Amniotic epithelial cell (primary cell): ENCODE data around the gene CDK2.

Experiments used
- DNase-seq: peaks from one replicate; pipeline ENCODE4 v3.0.0-alpha.2; 2010; ENCODE audit warnings: low read depth

Gene CDK2

DNA sequence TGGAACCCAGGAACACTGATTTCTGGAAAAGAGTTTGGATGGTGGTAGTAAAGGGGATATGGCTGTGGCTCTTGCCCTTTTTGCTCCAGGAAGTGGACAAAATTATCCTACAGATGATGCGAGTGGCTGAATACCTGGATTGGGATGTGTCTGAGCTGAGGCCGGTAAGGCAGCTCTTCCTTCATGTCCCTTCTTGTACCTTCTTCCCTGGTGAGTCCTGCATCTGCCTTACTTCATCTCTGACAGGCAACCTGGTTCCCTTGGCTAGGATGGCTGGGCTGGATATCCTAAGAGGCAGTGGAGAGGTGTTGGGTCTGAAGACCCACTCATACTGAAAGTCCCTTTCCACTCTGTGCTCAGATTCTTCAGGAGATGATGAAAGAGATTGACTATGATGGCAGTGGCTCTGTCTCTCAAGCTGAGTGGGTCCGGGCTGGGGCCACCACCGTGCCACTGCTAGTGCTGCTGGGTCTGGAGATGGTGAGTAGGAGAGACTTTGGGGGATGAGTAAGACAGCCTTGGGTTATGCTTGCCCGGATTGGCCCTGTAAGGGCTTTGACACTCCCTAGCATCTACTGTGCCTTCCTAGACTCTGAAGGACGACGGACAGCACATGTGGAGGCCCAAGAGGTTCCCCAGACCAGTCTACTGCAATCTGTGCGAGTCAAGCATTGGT, 27.7 kb upstream of the CDK2 start:
- DNase-seq: no peak

DNA sequence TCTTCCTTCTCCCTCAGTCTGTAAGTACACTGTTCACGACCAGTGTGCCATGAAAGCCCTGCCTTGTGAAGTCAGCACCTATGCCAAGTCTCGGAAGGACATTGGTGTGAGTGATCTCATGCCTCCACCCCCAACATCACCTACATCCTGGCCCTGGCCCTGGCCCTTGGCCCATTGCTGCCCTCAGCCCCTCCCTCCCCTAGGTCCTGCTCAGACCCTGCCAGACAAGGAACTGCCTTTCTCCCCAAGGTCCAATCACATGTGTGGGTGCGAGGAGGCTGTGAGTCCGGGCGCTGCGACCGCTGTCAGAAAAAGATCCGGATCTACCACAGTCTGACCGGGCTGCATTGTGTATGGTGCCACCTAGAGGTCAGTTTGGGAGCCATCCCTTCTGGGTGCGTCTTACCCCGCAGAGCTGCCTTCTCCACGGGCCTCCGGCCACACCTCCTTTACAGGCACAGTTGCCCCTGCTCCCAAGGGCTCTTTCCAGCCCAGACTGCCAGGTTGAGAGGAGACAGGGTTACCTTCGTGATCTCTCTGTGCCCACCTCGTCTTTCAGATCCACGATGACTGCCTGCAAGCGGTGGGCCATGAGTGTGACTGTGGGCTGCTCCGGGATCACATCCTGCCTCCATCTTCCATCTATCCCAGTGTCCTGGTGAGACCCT, 26.4 kb upstream of the CDK2 start:
- peak; percentile 76 for DNase-seq

DNA sequence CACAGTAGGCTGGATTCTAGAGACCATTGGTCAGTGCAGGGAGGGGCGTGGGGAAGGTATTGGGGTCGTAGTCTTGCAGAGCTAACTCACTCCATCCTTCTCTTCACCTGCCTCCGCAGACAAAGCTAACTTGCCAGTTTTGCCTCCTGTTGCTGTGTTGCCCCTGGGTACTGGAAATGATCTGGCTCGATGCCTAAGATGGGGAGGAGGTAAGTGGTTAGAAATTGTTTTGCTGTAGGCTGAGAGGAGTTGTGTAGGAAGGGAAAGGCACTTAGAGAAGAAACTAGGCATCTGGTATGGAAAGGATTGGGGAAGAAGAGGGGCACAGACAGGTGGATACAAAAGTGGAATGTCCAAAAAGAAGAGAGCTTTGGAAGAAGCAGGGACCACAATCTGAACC, 24.6 kb upstream of the CDK2 start:
- DNase-seq: no peak

DNA sequence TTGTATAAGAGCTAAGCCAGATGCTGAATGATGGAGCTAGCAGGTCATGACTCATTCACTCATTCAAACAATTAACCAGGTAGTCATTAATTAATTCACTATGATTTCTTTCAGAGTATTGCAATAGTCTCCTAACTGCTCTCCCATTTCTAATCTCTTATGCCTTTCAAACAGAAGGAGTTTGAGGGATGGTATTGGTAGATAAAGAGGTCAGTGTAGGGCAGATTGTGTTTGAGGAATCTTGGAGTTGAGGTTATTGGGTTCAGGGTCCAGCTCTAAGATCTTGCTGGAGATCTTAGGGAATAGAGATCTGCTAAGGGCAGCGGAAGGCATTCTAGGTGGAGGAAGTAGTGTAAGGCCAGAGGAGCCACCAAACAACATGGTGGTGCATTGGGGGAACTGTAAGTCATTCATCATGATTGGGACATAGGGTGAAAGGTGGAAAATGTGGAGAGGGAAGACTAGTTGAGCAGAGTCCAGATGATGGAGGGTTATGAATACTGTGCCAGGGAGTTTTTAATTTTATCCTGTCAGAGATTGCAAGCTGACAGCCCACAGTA, 24.0 kb upstream of the CDK2 start:
- DNase-seq: no peak

DNA sequence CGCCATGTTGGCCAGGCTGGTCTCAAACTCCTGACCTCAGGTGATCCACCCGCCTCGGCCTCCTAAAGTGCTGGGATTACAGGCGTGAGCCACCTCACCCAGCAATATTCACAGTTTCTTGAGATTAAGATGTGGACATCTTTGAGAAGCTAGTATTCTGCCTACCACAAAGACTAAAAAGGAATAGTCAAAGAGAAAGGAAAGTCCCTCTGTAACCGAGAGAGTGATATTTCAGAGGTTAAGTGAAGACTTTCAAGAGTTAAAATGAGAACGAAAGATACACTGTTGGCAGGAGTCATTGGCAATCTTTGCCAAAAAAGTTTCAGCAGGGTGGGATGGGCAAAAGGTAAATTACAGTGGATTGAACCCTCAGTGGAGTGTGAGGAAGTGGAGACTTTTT, 20.1 kb upstream of the CDK2 start:
- no peak for DNase-seq

DNA sequence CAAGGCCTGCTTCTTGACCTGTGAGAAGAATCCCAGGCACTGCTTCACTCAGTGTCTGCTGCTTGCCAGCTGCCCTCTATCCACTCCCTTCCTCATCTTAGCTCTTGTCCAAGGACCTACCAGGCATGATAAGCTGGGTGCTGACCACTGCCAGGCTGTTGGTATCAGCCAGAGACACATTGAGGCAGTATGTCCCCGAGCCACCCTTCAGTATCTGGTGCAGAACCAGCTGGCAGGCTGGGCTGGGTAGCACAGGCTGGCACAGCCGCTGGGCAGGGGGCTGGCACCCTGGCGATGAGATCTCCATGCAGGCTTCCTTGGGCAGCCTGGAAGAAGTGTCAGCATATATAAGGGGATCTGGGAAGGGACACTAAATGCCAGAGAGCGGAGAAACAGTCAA, 11.3 kb upstream of the CDK2 start:
- DNase-seq: no peak

DNA sequence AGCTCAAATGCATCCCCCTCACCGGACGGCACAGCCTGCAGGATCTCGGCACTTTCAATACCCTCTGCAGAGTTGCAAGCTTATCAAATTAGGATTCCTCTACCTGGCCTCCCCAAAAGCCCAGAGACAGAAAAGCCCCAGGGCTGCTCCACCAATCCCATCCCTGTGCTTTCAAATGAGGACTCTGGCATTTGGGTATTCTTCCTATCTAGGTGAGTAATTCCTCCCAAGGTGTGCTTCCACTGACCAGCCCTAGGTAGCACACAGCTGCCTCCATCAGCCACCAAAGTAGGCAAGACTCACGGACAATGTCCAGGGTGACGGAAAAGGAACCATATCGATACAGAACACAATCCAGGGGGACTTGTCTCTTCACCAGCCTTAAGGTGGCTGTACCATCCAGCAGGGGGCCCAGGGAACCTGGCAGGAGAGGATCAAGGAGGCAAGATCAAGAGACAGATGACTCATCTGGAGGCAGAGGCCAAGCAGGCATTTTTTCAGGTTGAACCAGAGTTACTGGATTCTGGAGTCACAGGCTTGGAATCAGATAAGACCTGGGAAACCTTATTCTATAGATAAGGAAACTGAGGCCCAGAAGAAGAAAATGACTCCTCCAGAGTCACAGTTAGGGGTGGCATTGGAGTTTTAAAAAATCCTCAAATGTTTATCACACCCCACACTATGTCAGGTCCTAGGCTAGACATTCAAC, 10.7 kb upstream of the CDK2 start:
- peak; percentile 81 for DNase-seq

DNA sequence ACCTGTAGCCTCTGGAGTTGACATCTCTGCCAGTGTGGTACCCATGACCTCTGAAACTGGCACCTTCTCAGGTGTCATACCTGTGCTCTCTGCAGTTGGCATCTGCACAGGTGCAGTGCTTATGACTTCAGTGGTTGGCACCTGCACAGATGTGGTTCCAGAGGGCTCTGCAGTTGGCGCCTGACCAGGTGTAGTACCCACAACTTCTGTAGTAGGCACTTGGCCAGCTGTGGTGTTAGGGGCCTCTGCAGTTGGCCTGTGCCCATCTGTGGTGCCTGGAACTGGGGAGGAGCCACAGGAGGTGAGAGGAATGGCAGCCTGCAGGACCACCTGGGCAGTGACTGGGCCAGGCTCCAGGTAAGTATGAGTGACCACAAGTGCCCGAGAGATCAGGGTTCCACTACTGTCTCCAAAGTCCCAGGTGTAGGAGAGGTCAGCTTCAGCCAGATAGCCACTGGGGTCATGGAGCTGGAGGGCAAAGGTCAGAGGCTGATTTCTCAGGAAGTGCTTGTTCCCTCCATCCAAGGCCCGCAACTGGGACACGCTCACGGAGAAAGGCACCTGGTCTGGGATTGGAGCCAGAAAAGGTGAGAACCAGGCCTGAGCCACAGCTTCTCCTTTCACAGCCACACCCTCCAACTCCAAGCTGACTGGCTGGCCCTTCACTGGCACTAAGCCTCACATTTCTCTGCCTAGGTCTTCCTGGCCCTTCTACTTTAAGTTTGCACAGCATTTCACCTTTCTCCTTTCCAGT, 9.3 kb upstream of the CDK2 start:
- no peak for DNase-seq

DNA sequence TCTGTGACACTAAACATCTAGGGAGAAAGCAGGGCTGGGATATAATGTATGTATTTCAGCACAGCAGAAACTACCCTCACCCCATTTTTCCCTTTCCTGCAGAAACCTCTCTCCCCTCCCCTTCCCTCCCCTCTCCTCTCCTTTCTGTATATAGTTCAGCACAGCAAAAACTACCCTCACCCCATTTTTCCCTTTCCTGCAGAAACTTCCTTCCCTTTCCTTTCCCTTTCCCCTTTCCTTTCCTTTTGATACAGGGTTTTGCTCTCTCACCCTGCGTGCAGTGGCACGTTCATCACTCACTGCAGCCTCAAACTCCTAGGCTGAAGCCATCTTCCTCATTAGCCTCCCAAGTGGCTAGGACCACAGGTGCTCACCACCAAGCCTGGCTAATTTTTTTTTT, 2.9 kb upstream of the CDK2 start:
- DNase-seq: no peak

DNA sequence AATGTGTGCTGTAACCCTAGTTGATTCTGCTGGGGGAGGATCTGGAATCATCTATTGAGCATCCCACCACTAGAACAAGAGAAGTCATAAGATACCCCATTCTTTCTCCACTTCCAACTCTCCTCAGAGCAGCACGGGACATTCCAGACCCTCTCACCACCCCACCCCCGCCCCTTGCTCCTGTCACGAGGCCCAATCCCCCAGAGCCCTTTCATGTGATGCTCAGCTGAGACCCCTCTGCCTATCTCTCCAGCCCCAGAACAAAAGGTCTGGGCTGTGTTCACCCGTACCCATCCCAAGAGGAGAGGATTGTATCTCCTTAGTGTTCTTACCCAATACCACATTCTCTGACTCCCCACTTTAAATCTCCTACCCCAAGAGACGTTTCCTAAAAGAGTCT, 1.4 kb upstream of the CDK2 start:
- DNase-seq: no peak

DNA sequence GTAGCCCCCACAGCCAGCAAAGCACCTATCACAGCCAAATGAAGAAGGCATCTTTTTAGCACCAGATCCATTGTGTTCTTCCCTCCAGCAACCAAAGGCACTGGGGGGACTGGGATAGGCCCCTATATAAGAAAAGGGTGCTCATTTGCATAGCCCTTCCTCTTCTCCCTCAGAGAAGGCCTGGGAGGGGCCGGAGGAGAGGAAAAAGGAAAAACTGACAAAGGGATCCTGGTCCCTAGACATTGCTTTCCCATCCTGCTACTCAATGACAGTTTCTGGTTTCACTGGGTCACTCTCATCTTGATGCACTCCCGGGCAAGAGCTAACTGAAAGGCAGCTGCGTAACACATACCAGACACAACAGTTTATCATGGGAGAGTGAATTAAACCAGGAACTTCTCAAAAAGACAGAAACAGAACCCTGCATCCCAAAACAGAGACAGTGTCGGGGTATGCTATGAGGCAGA, 656 bp upstream of the CDK2 start, which contains the start of gene PMEL:
Gene PMEL (minus strand): TSS at position 102 of the 467 bp plus-strand sequence. CDS start 31 bp downstream, at position 71.
- DNase-seq: no peak

DNA sequence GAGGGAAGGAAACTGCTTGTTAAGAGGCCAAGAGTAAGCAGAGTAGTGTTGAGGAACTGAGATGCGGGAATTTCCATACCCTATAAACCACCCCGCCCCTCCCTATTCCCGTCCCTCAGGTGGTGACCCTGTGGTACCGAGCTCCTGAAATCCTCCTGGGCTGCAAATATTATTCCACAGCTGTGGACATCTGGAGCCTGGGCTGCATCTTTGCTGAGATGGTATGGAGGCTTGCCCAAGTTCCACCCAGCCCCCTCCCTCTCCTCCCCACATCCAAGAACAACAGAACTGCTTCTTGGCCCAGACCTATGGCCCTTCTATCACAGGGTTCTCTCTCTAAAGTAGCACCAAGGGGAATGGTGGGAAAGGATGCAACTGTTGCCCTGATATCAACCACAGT, 2.7 kb downstream of the CDK2 start:
- no peak for DNase-seq

DNA sequence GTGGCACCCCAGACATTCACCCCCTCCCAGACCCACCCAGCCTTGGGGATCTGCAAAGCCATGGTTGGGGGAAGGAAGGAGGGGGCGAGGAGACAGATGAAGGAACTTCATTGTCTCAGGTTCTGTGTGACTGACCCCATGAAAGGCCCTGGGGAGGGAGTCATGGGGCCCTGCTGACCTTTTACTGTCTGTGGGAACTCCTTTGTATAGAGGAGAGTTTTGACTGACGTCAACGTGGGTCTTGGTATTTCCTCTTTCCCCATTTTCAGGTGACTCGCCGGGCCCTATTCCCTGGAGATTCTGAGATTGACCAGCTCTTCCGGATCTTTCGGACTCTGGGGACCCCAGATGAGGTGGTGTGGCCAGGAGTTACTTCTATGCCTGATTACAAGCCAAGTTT, 4.1 kb downstream of the CDK2 start:
- peak; percentile 21 for DNase-seq

DNA sequence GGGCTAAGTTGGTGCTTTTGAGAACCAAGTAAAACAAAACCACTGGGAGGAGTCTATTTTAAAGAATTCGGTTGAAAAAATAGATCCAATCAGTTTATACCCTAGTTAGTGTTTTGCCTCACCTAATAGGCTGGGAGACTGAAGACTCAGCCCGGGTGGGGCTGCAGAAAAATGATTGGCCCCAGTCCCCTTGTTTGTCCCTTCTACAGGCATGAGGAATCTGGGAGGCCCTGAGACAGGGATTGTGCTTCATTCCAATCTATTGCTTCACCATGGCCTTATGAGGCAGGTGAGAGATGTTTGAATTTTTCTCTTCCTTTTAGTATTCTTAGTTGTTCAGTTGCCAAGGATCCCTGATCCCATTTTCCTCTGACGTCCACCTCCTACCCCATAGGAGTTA, 5.4 kb downstream of the CDK2 start:
- DNase-seq: peak; percentile 58

DNA sequence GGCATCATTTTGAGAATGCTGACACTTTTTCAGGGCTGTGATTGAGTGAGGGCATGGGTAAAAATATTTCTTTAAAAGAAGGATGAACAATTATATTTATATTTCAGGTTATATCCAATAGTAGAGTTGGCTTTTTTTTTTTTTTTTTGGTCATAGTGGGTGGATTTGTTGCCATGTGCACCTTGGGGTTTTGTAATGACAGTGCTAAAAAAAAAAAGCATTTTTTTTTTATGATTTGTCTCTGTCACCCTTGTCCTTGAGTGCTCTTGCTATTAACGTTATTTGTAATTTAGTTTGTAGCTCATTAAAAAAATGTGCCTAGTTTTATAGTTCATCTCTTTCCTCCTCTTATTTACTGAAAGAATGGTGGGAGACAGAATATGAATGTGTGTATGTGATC, 5.8 kb downstream of the CDK2 start:
- DNase-seq: no peak

DNA sequence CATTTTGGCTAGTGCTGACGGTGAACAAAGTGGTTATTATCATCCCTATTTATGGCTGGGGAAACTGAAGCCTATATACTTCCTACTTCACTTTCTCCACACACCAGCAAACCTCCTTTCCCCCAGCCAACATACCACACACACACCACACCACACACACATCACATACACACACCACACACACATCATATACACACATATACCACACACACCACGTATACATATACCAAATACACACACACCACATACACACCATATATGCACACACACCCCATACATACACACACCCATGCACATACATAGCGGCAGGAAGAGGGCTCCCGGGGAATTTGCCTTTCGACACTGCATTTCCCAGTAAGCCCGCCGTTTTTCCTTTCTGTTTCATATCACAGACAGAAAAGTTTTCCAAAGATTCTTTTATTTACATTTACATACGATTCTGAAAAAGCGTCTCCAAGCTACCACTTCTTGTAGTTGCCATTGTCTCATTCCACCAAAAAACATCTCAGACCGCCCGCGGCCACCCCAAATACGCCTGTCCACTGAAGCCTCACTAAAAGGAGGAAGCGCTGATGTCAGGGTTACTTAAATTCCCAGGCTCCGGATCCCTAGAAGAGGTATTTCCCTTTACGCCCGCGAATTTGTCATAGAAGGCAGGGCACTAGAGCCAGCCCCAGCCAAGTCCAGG, 6.4 kb downstream of the CDK2 start:
- DNase-seq: peak; percentile 57

DNA sequence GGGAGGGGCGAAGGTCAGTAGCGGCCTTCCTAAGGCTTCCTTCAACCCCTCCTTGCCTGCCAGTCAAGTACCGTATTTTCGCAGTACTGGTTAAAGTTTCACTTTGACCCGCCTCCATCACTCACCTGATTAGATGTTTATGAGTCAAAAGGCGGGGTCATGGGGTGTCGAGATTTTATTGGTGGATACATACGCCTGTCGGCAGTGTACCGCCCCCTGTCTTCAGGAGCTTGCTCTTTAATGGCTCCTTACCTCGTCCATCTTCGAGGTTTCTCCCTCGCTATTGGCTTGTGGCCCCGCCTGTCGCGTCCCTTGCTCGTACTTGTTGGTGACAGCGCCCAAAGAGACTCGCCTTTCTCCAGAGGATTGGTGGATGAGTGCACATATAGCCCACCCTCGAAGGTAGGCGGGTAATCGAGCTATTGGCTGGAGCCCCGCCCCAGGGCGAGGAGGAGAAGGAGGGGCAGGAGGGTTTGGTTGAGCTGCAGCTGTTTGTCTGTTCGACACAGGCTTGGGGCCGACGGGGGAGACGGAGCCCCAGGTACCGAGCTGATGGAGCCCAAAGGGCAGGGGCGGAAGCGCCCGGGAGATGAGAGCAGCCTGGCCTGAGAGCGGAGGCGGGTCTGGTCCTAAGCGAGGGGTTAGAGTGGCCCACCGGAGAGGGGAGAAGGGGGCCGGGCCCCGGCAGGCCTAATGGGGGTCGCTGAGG, 7.1 kb downstream of the CDK2 start, which contains the start of gene RAB5B:
Gene RAB5B (plus strand): TSS at position 480 of the 709 bp plus-strand sequence. CDS start 12,883 bp downstream, outside the sequence.
- DNase-seq: peak; percentile 100

DNA sequence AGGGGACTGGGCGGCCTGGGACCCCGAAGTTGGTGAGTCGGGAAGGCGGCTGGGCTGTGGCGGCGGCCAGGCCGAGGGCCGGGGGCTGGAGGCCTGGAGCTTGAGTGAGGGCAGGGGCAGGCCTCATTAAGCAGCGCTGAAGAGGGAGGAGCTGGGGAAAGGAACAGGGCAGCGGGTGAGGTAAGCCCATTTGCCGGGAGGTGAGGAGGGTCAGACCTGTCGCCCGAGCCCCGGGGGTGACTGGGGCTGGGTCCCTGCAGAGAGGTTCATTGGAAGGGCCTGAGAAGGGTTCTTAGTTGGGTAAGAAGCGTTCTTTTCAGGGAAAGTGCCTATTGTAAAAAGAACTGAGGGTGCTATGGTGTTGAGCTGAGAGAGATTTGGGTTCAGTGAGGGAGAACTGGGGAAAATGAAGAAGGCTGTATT, 7.7 kb downstream of the CDK2 start:
- DNase-seq: peak; percentile 43

DNA sequence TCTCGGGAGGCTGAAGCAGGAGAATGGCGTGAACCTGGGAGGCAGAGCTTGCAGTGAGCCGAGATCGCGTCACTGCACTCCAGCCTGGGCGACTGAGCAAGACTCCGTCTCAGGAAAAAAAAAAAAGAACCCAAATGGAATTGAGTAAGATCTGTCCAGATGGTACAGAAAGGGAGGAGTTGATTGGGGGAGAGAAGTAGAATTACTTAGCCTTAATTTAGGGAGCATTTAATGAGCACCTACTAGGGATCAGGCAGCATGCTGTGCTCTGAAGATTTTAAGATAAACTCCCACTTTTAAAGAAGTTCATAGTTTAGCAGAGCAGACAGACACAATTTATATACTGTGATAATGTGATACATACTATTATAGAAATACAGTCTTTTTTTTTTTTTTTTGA, 11.8 kb downstream of the CDK2 start:
- DNase-seq: no peak

DNA sequence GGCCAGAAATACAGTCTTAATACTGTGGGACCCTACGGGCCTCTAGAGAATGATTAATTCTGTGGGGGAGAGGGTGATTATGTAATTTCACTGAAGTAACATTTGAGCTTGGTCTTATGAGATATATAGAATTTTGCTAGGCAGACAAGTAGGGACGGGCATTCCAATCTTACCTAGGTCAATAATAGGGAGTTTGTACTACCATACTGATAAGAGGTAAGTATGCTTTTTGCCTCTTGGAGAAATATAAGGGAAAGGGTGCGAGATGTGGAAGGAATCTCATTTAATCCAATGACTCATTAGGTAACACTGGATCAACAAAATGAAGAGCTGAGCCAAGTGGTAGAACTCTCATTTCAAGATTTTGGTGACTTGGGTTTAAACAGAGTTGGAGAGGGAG, 12.4 kb downstream of the CDK2 start:
- no peak for DNase-seq

DNA sequence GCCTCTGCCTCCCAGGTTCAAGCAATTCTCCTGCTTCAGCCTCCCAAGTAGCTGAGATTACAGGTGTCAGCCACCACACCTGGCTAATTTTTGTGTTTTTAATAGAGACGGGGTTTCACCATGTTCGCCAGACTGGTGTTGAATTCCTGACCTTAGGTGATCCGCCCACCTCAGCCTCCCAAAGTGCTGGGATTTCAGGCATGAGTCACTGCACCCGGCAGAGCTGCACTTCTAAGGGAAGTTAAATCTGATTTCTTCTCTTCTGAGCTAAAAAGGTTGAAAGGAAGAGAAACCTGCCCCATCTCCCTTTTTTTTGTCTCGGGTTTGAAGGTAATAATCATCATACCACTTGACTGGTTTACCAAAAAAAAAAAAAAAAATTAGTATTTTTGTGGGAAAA, 15.3 kb downstream of the CDK2 start:
- peak; percentile 16 for DNase-seq
